Astrocyte of the cerebellum (primary cell): ENCODE data around the gene TM4SF18.
A peak's percentile ranks its signal among the peaks of the same experiment; 100 is the strongest.

Experiments
- DNase-seq: peaks from one replicate; pipeline ENCODE4 v3.0.0-alpha.2; 2011; ENCODE audit warnings: low read depth
- H3K4me3 ChIP-seq: 2 replicates; pipeline ENCODE4 v1.5.1; 2011; ENCODE audit warnings: mild to moderate bottlenecking, low read depth, low read length, moderate library complexity
- in situ Hi-C: cut with HindIII; loops from 2 replicates; pipeline ENCODE4 v1.10.0; 2017; ENCODE audit warnings: low sequenced_read_pairs
- TF ChIP-seq, protein P1 (sequence below): IDR thresholded peaks from 2 replicates; pipeline ENCODE4 v1.5.1; 2012; ENCODE audit warnings: low read length, low read depth, moderate library complexity, mild to moderate bottlenecking; ENCODE audit errors: missing control alignments

Gene TM4SF18

DNA sequence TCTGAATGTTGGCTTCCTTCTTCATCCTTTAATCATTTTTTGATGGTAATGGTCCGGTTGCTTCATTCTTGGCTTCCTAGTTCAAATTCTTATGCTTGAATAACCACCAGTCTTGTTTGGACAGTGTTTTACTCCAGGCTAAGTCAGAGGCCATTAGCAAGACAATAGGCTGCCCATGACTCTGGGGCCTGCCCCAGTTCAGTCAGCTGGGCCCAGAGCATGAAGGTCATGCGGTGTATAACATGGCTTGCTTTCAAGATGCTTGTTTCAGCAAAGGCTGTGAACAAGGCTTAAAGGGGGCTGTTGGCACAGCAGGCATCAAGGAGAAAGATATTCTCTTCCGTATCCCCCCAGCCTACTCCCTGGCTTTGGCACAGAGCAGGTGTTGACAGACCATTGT is 13.7 kb downstream of the TM4SF18 start:
- no peak overlapping the region for H3K4me3 ChIP-seq
- TF ChIP-seq, protein P1, sequence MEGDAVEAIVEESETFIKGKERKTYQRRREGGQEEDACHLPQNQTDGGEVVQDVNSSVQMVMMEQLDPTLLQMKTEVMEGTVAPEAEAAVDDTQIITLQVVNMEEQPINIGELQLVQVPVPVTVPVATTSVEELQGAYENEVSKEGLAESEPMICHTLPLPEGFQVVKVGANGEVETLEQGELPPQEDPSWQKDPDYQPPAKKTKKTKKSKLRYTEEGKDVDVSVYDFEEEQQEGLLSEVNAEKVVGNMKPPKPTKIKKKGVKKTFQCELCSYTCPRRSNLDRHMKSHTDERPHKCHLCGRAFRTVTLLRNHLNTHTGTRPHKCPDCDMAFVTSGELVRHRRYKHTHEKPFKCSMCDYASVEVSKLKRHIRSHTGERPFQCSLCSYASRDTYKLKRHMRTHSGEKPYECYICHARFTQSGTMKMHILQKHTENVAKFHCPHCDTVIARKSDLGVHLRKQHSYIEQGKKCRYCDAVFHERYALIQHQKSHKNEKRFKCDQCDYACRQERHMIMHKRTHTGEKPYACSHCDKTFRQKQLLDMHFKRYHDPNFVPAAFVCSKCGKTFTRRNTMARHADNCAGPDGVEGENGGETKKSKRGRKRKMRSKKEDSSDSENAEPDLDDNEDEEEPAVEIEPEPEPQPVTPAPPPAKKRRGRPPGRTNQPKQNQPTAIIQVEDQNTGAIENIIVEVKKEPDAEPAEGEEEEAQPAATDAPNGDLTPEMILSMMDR = no peak
- in situ Hi-C loops = no loop called here
- peak; percentile 32 for DNase-seq

DNA sequence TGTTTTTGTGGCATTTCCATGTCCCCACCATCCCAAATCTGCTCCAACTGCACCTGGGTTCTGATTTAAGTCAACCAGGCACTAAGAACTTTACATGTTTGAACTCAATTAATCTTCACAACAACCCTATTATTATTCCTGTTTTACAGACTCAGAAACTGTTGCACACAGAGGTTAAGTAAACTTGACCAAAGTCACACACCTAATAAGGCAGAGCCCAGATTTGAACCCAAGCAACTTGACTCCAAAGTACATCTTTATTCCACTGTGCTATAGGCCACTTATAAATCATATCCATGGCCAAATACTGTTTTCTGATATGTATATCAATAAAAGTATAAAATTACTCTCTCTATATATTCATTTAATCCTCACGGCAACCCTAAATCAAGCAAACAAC is 16.4 kb downstream of the TM4SF18 start:
- in situ Hi-C loops = no loop called here

DNA sequence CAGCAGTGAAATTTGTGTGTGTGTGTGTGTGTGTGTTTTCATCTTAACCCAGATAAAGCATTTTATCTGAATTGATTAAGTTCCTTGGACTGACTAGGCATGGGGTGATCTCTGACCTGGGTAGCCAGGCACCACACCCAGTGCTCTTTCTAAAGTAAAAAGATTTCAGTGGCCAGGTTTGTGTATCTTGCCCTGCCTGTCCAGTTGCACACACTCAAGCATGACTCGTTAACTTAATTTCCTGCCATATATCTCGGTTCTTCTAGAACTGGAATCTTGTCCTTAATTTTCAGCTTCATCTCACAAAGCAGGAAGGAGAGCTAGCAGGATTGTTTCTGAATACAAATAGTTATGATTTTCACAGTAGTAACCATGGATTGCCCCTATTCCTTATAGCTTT is 17.0 kb downstream of the TM4SF18 start:
- DNase-seq = no peak
- TF ChIP-seq, protein P1 = no peak

More for the DNA sequence above, 16.4 kb downstream of the TM4SF18 start:
- H3K4me3 ChIP-seq = no peak overlapping the region
- no peak for DNase-seq
- TF ChIP-seq, protein P1 = no peak

DNA sequence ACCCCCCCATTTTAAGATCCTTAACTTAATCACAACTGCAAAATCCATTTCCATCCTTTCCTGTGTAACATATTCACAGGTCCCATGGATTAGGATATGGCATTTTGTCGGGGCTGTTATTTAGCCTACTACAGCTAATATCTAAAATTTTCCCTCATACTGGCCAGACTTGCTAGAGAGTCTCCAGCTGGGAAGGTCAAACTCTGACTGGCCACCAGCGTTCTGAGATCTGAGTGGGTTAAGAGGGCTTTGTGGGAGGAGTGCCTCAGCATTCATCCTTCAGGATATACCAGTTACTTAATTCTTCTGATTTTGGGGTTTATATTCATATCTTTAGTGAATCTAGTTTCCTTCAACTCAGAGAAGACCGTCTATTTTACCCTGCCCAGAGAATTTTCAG is 17.7 kb downstream of the TM4SF18 start:
- TF ChIP-seq, protein P1 = no peak
- no peak for DNase-seq
- no peak overlapping the region for H3K4me3 ChIP-seq
- in situ Hi-C loops = no loop called here

More for the DNA sequence above, 17.0 kb downstream of the TM4SF18 start:
- in situ Hi-C loops = no loop called here
- no peak overlapping the region for H3K4me3 ChIP-seq

DNA sequence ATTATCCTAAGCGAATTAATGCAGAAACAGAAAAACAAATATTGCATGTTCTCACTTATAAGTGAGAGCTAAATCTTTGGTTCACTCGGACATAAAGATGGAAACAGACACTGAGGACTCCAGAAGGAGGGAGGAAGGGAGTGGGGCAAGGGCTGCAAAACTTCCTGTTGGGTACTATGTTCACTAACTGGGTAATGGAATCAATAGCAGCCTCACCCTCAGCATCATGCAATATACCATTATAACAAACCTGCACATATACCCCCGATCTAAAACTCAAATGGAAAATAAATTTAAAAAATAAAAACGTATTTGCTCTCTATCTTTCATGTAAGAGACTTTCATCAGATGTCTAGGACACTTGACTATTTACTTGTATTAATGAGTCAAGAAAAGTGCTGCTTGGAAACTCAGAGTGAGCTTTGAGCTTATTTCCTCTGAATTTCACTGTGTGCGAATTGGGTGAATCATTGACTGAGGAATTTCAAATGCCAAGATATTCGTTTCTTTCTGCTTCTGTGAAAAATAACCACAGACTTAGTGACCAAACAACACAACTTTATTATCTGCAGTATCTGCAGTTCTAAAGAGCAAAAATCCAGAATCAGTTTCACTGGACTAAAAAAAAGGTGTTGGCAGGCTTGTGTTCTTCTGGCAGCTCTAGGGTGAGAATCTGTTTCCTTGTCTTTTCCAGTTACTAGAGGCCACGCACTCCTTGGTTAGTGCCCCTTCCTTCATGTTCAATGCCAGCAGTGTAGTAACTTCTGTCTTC is 18.4 kb downstream of the TM4SF18 start:
- peak; percentile 70 for DNase-seq
- in situ Hi-C loops = no loop called here
- no peak overlapping the region for H3K4me3 ChIP-seq
- TF ChIP-seq, protein P1 = no peak

DNA sequence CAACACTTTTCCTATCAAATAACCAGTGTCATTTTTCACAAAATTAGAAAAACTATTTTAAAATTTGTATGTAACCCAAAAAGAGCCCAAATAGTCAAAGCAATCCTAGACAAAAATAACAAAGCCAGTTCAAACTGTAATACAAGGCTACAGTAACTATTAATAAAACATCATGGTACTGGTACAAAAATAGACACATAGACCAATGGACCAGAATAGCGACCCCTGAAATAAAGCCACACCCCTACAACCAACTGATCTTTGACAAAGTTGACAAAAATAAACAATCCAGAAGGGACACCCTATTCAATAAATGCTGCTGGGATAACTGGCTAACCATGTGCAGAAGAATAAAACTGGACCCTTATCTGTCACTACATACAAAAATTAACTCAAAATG is 19.9 kb downstream of the TM4SF18 start:
- TF ChIP-seq, protein P1 = no peak
- in situ Hi-C loops = no loop called here
- DNase-seq = no peak
- H3K4me3 ChIP-seq = no peak overlapping the region
